ENCODE measurements around the gene ZNF423.

DNA sequence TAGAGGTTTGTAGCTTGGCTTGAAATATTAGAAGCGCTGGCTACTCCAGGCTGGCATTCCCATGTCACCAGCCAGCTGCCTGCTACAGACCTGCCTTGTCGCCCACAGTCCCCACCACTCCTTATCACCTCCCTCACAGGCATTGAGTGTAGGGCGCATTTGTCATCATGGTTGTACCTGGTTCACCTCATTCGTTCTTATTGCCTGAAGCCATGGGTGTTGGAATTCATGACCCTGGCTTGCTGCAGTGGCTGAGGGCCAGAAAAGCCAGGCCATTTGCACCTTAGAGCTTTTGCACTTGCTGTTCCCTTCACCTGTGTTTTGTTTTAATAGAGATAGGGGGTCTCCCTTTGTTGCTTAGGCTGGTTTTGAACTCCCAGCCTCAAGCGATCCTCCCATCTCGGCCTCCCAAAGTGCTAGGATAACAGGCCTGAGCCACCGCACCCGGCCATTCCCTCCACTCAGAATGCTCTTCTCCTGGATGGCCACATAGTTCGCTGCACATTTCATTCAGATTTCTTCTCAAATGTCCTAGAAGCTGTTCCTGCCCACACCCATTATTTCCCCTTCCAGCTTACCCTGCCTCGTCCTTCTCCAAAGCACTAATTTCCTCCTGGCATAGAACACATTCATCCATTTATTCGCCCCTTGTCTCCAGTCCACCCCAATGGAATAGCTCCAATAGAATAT lies 384.7 kb downstream of the ZNF423 start:
- TF ChIP-seq, protein P1, sequence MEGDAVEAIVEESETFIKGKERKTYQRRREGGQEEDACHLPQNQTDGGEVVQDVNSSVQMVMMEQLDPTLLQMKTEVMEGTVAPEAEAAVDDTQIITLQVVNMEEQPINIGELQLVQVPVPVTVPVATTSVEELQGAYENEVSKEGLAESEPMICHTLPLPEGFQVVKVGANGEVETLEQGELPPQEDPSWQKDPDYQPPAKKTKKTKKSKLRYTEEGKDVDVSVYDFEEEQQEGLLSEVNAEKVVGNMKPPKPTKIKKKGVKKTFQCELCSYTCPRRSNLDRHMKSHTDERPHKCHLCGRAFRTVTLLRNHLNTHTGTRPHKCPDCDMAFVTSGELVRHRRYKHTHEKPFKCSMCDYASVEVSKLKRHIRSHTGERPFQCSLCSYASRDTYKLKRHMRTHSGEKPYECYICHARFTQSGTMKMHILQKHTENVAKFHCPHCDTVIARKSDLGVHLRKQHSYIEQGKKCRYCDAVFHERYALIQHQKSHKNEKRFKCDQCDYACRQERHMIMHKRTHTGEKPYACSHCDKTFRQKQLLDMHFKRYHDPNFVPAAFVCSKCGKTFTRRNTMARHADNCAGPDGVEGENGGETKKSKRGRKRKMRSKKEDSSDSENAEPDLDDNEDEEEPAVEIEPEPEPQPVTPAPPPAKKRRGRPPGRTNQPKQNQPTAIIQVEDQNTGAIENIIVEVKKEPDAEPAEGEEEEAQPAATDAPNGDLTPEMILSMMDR (conservative IDR thresholded peaks at IDR 0.05 in 1 of 2, IDR thresholded peaks at IDR 0.05 in 1 of 2; ENCODE audit: extremely low read depth in 1 of 2, insufficient read depth in 1 of 2, low read depth in 1 of 2, low read length in 2 of 2): no peak
- TF ChIP-seq EZH2 (IDR thresholded peaks at IDR 0.05; ENCODE audit: borderline replicate concordance, low read length): no peak
